Measurements from ENCODE around the gene TBC1D22A. TPM values are rescaled to one million over a fixed set of nuclear protein-coding genes. Genes with fewer than 3 reads are reported as not detected.

The TBC1D22A gene
- total and polyA plus RNA-seq, 10 of the 15 experiments (the other 5 are each of a cell fraction or from before 2014, with no cell fraction given) = 0.63 to 44.7 (median 27.4) TPM

DNA sequence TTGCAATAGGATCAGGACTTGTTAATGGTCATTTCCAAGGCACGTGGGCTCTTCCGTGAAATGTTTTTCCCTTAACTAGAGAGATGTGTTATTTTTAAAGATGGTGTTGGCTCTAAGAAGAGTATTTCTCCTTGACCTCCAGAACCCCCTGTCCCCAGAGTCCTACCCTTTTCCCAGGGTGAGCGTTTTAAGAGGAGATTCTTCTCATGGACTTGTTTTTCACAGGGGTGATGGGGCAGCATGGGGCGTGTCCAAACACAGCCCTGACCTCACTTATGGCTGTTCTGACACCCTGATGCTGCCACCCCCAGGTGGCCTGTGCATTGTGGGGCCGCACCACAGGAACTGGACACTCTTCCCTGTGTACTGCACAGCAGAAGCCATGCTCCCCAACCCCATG lies 335.7 kb downstream of the TBC1D22A start:
- intact Hi-C loops (cut with micrococcal nuclease; ENCODE audit: unreplicated experiment) (no loop called here), in situ Hi-C loops (cut with MboI) (no loop called here)
- ATAC-seq (no peak), DNase-seq (ENCODE audit: low read depth, low spot score) (no peak), FAIRE-seq (no peak)
- Histone ChIP-seq H3K9me3 (replicated peaks; ENCODE audit: control insufficient read depth, insufficient read depth, low read length) (peaks cover 5% of the 10 kb centered on the region; the same call in 2 of the 3 replicates), H3K9ac (ENCODE audit: control insufficient read depth, insufficient read depth, low read length) (no peak overlapping the region), H4K20me1 (ENCODE audit: control insufficient read depth, insufficient read depth) (no peaks in the 10 kb centered on the region), H3K36me3 (ENCODE audit: control insufficient read depth in 2 of 2, insufficient read depth in 2 of 2, low read length in 1 of 2) (no peaks in the 10 kb centered on the region; a peak in 2 of 4 replicates), H3K4me3 (no peak overlapping the region), H2AFZ (ENCODE audit: control insufficient read depth, low read depth, low read length) (no peak overlapping the region), H3K4me2 (ENCODE audit: control insufficient read depth, insufficient read depth) (no peak overlapping the region), H3K27ac (ENCODE audit: control insufficient read depth, insufficient read depth) (no peak overlapping the region), H3K4me1 (ENCODE audit: control insufficient read depth, insufficient read depth, low read length) (no peaks in the 10 kb centered on the region), H3K27me3 (replicated peaks in 1 of 2; ENCODE audit: control insufficient read depth in 2 of 2, insufficient read depth in 2 of 2, low read length in 1 of 2) (no peaks in the 10 kb centered on the region), H3K79me2 (ENCODE audit: control insufficient read depth, insufficient read depth, low read length) (no peaks in the 10 kb centered on the region)
- ChIA-PET SMC1A (ENCODE audit: uncharacterized antibody, unreplicated experiment) (no interaction called here), RAD21 (ENCODE audit: unreplicated experiment) (no interaction called here), CTCF (no interaction called here), POLR2A (no interaction called here)
- BruUV-seq (replicated peaks) = no TSS peak
- TF ChIP-seq ATF3 (IDR thresholded peaks at IDR 0.05; ENCODE audit: borderline replicate concordance, extremely low read depth, low read depth, low read length) (no peak), RB1 (IDR thresholded peaks at IDR 0.05; ENCODE audit: borderline replicate concordance) (no peak), MEF2B (IDR thresholded peaks at IDR 0.05; ENCODE audit: partially characterized antibody, poor library complexity, severe bottlenecking) (no peak)
- 98% methylated on average over 5 of the region's 5 CpGs for WGBS (ENCODE audit: insufficient coverage, insufficient replicate concordance, low lambda C conversion rate, missing lambda C conversion rate)

DNA sequence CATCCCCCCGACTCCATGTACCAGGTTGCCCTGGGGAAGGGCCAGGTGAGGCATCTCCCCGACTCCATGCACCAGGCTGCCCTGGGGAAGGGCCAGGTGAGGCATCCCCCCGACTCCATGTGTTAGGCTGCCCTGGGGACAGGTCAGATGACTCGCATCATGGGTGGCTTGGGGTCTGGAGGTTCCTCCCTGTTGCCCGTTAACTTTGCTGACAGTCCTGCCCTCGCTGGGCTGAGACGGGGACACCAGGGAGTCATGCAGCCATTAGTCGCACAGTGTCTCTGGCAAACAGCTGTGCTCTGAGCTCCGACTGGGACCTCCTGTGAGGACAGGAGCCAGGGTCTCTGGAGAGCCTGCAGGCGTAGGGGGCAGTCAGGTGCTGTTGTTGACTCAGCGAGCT lies 336.1 kb downstream of the TBC1D22A start:
- BruUV-seq (replicated peaks) = no TSS peak
- intact Hi-C loops (cut with micrococcal nuclease; ENCODE audit: unreplicated experiment) (no loop called here), in situ Hi-C loops (cut with MboI) (no loop called here)
- CTCF ChIA-PET = no interaction called here
- Histone ChIP-seq H3K27ac (ENCODE audit: control insufficient read depth, insufficient read depth) (no peak overlapping the region), H4K20me1 (ENCODE audit: control insufficient read depth, insufficient read depth) (no peaks in the 10 kb centered on the region), H3K4me3 (no peak overlapping the region), H3K36me3 (ENCODE audit: control insufficient read depth in 2 of 2, insufficient read depth in 2 of 2, low read length in 1 of 2) (no peaks in the 10 kb centered on the region; a peak in 2 of 4 replicates), H3K79me2 (ENCODE audit: control insufficient read depth, insufficient read depth, low read length) (no peaks in the 10 kb centered on the region), H3K9me3 (replicated peaks; ENCODE audit: control insufficient read depth, insufficient read depth, low read length) (peaks cover 3% of the 10 kb centered on the region; the same call in 2 of the 3 replicates), H2AFZ (ENCODE audit: control insufficient read depth, low read depth, low read length) (no peak overlapping the region), H3K9ac (ENCODE audit: control insufficient read depth, insufficient read depth, low read length) (no peak overlapping the region), H3K4me1 (ENCODE audit: control insufficient read depth, insufficient read depth, low read length) (no peaks in the 10 kb centered on the region), H3K27me3 (replicated peaks in 1 of 2; ENCODE audit: control insufficient read depth in 2 of 2, insufficient read depth in 2 of 2, low read length in 1 of 2) (no peaks in the 10 kb centered on the region), H3K4me2 (ENCODE audit: control insufficient read depth, insufficient read depth) (no peak overlapping the region)
- RAD21 ChIA-PET (ENCODE audit: unreplicated experiment) = no interaction called here
- WGBS (ENCODE audit: insufficient coverage, insufficient replicate concordance, low lambda C conversion rate, missing lambda C conversion rate) = 98% methylated on average over 11 of the region's 11 CpGs
- ATAC-seq = no peak
- FAIRE-seq = no peak
- SMC1A ChIA-PET (ENCODE audit: uncharacterized antibody, unreplicated experiment) = no interaction called here
- no peak for DNase-seq (ENCODE audit: low read depth, low spot score)
- POLR2A ChIA-PET = no interaction called here
- TF ChIP-seq ZNF274 (IDR thresholded peaks at IDR 0.05; ENCODE audit: insufficient read depth, insufficient read length) = no peak
- TF ChIP-seq PML (IDR thresholded peaks at IDR 0.05; ENCODE audit: low read length) = no peak
- no peak for TF ChIP-seq MLLT1 (IDR thresholded peaks at IDR 0.05)
- TF ChIP-seq, protein P1, sequence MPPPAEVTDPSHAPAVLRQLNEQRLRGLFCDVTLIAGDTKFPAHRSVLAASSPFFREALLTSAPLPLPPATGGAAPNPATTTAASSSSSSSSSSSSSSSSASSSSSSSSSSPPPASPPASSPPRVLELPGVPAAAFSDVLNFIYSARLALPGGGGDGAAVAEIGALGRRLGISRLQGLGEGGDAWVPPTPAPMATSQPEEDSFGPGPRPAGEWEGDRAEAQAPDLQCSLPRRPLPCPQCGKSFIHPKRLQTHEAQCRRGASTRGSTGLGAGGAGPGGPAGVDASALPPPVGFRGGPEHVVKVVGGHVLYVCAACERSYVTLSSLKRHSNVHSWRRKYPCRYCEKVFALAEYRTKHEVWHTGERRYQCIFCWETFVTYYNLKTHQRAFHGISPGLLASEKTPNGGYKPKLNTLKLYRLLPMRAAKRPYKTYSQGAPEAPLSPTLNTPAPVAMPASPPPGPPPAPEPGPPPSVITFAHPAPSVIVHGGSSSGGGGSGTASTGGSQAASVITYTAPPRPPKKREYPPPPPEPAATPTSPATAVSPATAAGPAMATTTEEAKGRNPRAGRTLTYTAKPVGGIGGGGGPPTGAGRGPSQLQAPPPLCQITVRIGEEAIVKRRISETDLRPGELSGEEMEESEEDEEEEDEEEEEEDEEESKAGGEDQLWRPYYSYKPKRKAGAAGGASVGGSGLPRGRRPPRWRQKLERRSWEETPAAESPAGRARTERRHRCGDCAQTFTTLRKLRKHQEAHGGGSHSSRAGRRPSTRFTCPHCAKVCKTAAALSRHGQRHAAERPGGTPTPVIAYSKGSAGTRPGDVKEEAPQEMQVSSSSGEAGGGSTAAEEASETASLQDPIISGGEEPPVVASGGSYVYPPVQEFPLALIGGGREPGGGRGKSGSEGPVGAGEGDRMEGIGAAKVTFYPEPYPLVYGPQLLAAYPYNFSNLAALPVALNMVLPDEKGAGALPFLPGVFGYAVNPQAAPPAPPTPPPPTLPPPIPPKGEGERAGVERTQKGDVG (CRISPR knock-in tag; IDR thresholded peaks at IDR 0.05) = no peak
- no peak for TF ChIP-seq SIN3A (IDR thresholded peaks at IDR 0.05; ENCODE audit: low read depth, low read length)
- no peak for TF ChIP-seq CEBPZ (IDR thresholded peaks at IDR 0.05; ENCODE audit: low read depth, low read length)

Measured in GM12878 (cell line).